Cardiac muscle cell (in vitro differentiated cells and primary cell): ENCODE measurements around the gene CCDC149. TPM values are rescaled to one million over a fixed set of nuclear protein-coding genes. Genes with fewer than 3 reads are reported as not detected.
A peak's percentile ranks its signal among the peaks of the same experiment; 100 is the strongest.

Source experiments
- DNase-seq, 2 donors: peaks; one replicate each; pipeline versions ENCODE4 v3.0.0 to v3.0.0-alpha.2; 2010 to 2017; ENCODE audit warnings: low read depth in 1 of 2, low spot score in 1 of 2
- H3K27ac ChIP-seq: fragments of 200-600 bp; sonication (generic); 2 replicates; pipeline ENCODE4 v1.5.1; 2016
- H3K27me3 ChIP-seq: fragments of 200-600 bp; sonication (generic); 2 replicates; pipeline ENCODE4 v1.6.0; 2016; ENCODE audit warnings: control low read depth
- H3K36me3 ChIP-seq: fragments of 200-600 bp; sonication (generic); 2 replicates; pipeline ENCODE4 v1.5.1; 2016; ENCODE audit warnings: control low read depth
- H3K4me1 ChIP-seq: fragments of 200-600 bp; sonication (generic); 2 replicates; pipeline ENCODE4 v1.8.1; 2017; ENCODE audit warnings: low read depth, mild to moderate bottlenecking, mixed run types
- H3K4me3 ChIP-seq: fragments of 200-600 bp; sonication (generic); 2 replicates; pipeline ENCODE4 v1.5.1; 2016; ENCODE audit warnings: mild to moderate bottlenecking
- H3K9me3 ChIP-seq: fragments of 200-600 bp; sonication (generic); 2 replicates; pipeline ENCODE4 v1.5.1; 2017; ENCODE audit warnings: low read depth, mild to moderate bottlenecking, control low read depth
- CTCF ChIP-seq: IDR thresholded peaks from 2 replicates; pipeline ENCODE4 v1.5.1; 2012; ENCODE audit warnings: low read depth, mild to moderate bottlenecking, low read length
- polyA plus RNA-seq: library from polyadenylated mRNA; unstranded; fragments of >200 nt; fragmentation: Nextera tagmentation; extraction: Ambion mirVana; gene quantifications from 2 replicates; pipeline ENCODE4 v1.2.1, GENCODE V29; 2016
- total RNA-seq: library from RNA; depleted of rRNA; stranded (reverse); fragments of >200 nt; gene quantifications from 2 replicates; pipeline ENCODE4 v1.2.3, GENCODE V29; 2016

The CCDC149 gene
- total and polyA plus RNA-seq, 2 experiments from 2014 or later, result 4.2 to 7.0 TPM

- Histone ChIP-seq H3K27ac (no peak overlapping the region), H3K4me3 (no peak overlapping the region), H3K36me3 (no peaks in the 10 kb centered on the region), H3K27me3 (no peaks in the 10 kb centered on the region), H3K4me1 (no peaks in the 10 kb centered on the region), H3K9me3 (no peaks in the 10 kb centered on the region)
- no peak for TF ChIP-seq CTCF
- peak in 1 of 2 donors; percentile 80 for DNase-seq
Observed at GRCh38 chr4:24850674-24851073, 62.2 kb downstream of the CCDC149 start.

GRCh38 chr4:24849756-24850155, 63.1 kb downstream of the CCDC149 start:
- Histone ChIP-seq H3K27me3 (no peaks in the 10 kb centered on the region), H3K4me3 (no peak overlapping the region), H3K9me3 (no peaks in the 10 kb centered on the region), H3K36me3 (no peaks in the 10 kb centered on the region), H3K27ac (no peak overlapping the region), H3K4me1 (no peaks in the 10 kb centered on the region)
- no peak for TF ChIP-seq CTCF
- no peak for DNase-seq

GRCh38 chr4:24849351-24849750, 63.5 kb downstream of the CCDC149 start:
- H3K27ac ChIP-seq, result no peak overlapping the region
- H3K4me1 ChIP-seq, result no peaks in the 10 kb centered on the region
- no peak overlapping the region for H3K4me3 ChIP-seq
- no peaks in the 10 kb centered on the region for H3K27me3 ChIP-seq
- H3K9me3 ChIP-seq, result no peaks in the 10 kb centered on the region
- no peaks in the 10 kb centered on the region for H3K36me3 ChIP-seq
- no peak for DNase-seq
- TF ChIP-seq CTCF, result no peak

DNA sequence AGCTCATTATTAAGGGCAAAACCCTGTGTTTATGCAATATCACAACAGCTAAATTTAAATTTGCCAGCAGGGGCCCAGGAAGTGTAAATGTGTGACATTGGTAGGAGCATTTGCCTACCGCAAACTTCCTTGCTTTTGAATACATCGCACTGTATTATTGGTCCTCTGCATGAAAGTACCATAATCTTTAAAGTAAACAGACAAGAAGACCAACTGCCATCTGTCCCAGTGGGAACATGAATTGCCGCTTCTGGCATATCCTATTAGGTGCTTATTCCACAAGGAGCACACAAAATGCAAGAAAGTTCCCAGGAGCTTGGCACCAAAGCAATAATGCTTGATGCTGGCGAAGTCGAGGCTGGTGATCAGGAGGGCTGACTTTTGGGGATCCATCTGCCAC, 66.1 kb downstream of the CCDC149 start:
- Histone ChIP-seq H3K4me3 (no peak overlapping the region), H3K27ac (no peak overlapping the region), H3K9me3 (no peaks in the 10 kb centered on the region), H3K4me1 (no peaks in the 10 kb centered on the region), H3K36me3 (no peaks in the 10 kb centered on the region), H3K27me3 (no peaks in the 10 kb centered on the region)
- no peak for TF ChIP-seq CTCF
- no peak for DNase-seq

- no peaks in the 10 kb centered on the region for H3K27me3 ChIP-seq
- H3K4me1 ChIP-seq, result no peaks in the 10 kb centered on the region
Observed at GRCh38 chr4:24845902-24846301, 66.9 kb downstream of the CCDC149 start.

More at GRCh38 chr4:24845902-24846301, 66.9 kb downstream of the CCDC149 start:
- no peak for TF ChIP-seq CTCF
- H3K36me3 ChIP-seq, result no peaks in the 10 kb centered on the region
- DNase-seq, result no peak
- no peak overlapping the region for H3K4me3 ChIP-seq
- no peaks in the 10 kb centered on the region for H3K9me3 ChIP-seq
- H3K27ac ChIP-seq, result no peak overlapping the region
